ENCODE data around the gene CENPB.

CENPB gene

DNA sequence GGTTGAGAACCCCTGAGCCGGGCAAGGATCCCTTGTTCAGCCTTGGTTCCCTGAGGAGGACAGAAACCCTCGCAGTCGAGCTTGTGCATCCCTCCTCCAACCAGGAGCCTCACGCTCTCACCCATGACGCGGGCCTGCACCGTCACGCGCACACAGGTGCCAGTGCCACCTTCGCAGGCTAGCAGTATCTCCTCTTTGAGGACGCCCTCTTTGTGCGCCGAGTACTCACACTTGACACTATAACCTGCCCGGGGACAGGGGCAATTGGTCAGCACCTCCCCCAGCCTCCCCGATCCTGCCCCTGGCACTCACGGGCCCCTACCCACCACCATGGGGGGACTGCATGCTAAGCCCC lies 32.3 kb downstream of the CENPB start:
- Histone ChIP-seq H3K4me1 (ENCODE audit: control insufficient read depth, insufficient read depth, low read depth, low read length) (peaks cover 19% of the 10 kb centered on the region), H3K27ac (ENCODE audit: low read length, poor library complexity, severe bottlenecking) (no peak overlapping the region), H3K4me3 (ENCODE audit: insufficient read depth in 1 of 2, low read depth in 1 of 2, low read length in 2 of 2) (no peak overlapping the region), H2AK5ac (ENCODE audit: low read length, severe bottlenecking) (no peak overlapping the region), H2BK5ac (ENCODE audit: low read depth, low read length, poor library complexity, severe bottlenecking) (no peak overlapping the region), H3K79me1 (replicated peaks; ENCODE audit: low read length, poor library complexity, severe bottlenecking) (peaks cover 7% of the 10 kb centered on the region), H4K91ac (ENCODE audit: low read length) (no peak overlapping the region), H3K4ac (ENCODE audit: low read depth in 1 of 2, low read length in 2 of 2) (no peak overlapping the region), H2AFZ (ENCODE audit: low read depth, low read length) (no peak overlapping the region), H2BK12ac (ENCODE audit: low read length in 2 of 2) (peak overlapping the region in 1 of 2 experiments; percentile 38), H4K8ac (ENCODE audit: low read length) (no peak overlapping the region), H3K4me2 (ENCODE audit: low read length, poor library complexity, severe bottlenecking) (no peak overlapping the region), H2BK15ac (ENCODE audit: low read depth, poor library complexity, severe bottlenecking) (no peak overlapping the region), H3K9me3 (ENCODE audit: control insufficient read depth, low read length) (no peaks in the 10 kb centered on the region), H3K27me3 (ENCODE audit: control insufficient read depth in 1 of 2, insufficient read depth in 1 of 2, low read length in 2 of 2) (peaks cover 0 to 20% of the 10 kb centered on the region in 2 experiments), H3K14ac (ENCODE audit: low read length in 2 of 2) (no peak overlapping the region), H2BK120ac (ENCODE audit: low read depth, low read length) (no peak overlapping the region), H3K36me3 (ENCODE audit: control insufficient read depth in 1 of 2, insufficient read depth in 2 of 2, low read depth in 1 of 2, low read length in 2 of 2) (peaks cover 48 to 49% of the 10 kb centered on the region in 2 experiments), H3K9ac (ENCODE audit: low read length) (no peak overlapping the region), H3K18ac (ENCODE audit: low read depth in 1 of 2, low read length in 2 of 2) (no peak overlapping the region), H3K23ac (ENCODE audit: low read length in 2 of 2) (no peak overlapping the region)
- no peak for DNase-seq
- WGBS, result 96% methylated on average over 16 of the region's 16 CpGs

DNA sequence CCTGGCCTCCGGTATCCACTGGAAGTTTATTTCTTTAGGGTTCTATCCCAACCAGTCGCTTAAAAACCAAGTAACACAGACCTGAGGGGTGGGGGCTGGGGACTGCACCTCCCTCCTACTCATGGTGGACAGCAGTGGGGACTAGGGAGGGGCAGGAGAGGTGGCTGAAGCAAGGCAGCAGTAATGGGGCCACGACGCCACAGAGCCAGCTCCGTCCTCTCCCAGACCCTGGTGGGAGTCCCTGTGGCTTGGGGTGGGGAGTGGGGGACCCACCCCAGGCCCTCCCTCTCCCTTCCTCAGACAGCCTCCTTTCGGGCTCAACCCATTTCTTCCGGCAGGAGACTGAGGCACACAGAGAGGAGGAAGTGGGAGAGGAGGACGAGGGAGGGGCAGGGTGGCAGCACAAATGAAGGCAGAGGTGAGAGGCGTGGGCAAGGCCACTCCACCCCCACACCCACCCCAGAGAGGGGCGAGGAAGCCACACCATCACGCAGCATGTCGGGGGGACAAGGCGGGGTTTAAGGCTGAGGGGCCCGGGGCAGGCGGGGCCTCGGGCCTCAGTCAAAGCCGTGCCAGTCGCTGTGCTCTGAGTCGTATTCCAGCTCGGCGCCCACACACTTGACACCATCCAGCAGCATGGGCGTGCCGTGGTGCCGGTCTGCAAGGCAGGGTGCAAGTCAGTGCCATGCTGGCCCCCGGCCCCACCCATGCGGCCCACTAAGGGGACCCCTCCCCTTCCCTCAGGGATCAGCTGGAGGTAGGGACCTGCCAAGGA lies 32.9 kb downstream of the CENPB start:
- Histone ChIP-seq H2AFZ (ENCODE audit: low read depth, low read length) (no peak overlapping the region), H3K27me3 (ENCODE audit: control insufficient read depth in 1 of 2, insufficient read depth in 1 of 2, low read length in 2 of 2) (peaks cover 0 to 26% of the 10 kb centered on the region in 2 experiments), H3K14ac (ENCODE audit: low read length in 2 of 2) (no peak overlapping the region), H3K27ac (ENCODE audit: low read length, poor library complexity, severe bottlenecking) (no peak overlapping the region), H4K91ac (ENCODE audit: low read length) (no peak overlapping the region), H2BK120ac (ENCODE audit: low read depth, low read length) (no peak overlapping the region), H4K8ac (ENCODE audit: low read length) (no peak overlapping the region), H3K18ac (ENCODE audit: low read depth in 1 of 2, low read length in 2 of 2) (no peak overlapping the region), H2BK15ac (ENCODE audit: low read depth, poor library complexity, severe bottlenecking) (no peak overlapping the region), H3K4ac (ENCODE audit: low read depth in 1 of 2, low read length in 2 of 2) (no peak overlapping the region), H3K4me1 (ENCODE audit: control insufficient read depth, insufficient read depth, low read depth, low read length) (peaks cover 19% of the 10 kb centered on the region), H3K23ac (ENCODE audit: low read length in 2 of 2) (no peak overlapping the region), H3K9me3 (ENCODE audit: control insufficient read depth, low read length) (no peaks in the 10 kb centered on the region), H3K4me2 (ENCODE audit: low read length, poor library complexity, severe bottlenecking) (no peak overlapping the region), H3K4me3 (ENCODE audit: insufficient read depth in 1 of 2, low read depth in 1 of 2, low read length in 2 of 2) (no peak overlapping the region), H2AK5ac (ENCODE audit: low read length, severe bottlenecking) (no peak overlapping the region), H3K79me1 (replicated peaks; ENCODE audit: low read length, poor library complexity, severe bottlenecking) (peaks cover 2% of the 10 kb centered on the region), H3K36me3 (ENCODE audit: control insufficient read depth in 1 of 2, insufficient read depth in 2 of 2, low read depth in 1 of 2, low read length in 2 of 2) (peaks cover 48 to 49% of the 10 kb centered on the region in 2 experiments), H2BK12ac (ENCODE audit: low read length in 2 of 2) (no peak overlapping the region), H2BK5ac (ENCODE audit: low read depth, low read length, poor library complexity, severe bottlenecking) (no peak overlapping the region), H3K9ac (ENCODE audit: low read length) (no peak overlapping the region)
- DNase-seq, result no peak
- 92% methylated on average over 19 of the region's 26 CpGs for WGBS

DNA sequence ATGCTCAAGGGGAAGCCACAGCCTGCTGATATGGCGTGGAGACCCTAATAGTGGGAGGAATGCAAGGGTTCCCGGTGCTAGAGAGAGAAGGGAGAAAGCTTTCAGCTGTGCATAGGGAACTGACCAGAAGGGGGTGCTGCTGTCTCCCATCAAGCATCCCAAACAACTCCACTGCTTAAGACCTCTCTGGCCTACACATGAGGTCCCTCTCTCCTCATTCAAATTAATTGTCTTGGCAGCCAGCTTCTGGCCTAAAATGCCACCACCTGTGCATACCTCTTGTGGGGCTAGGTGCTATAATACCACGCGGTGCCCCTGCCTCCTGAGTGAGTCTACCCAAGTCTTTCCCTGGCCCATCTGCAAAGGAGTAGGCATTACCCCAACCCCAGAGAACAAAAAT lies 33.4 kb downstream of the CENPB start:
- Histone ChIP-seq H3K4ac (ENCODE audit: low read depth in 1 of 2, low read length in 2 of 2) (no peak overlapping the region), H3K36me3 (ENCODE audit: control insufficient read depth in 1 of 2, insufficient read depth in 2 of 2, low read depth in 1 of 2, low read length in 2 of 2) (peaks cover 43 to 44% of the 10 kb centered on the region in 2 experiments), H3K9me3 (ENCODE audit: control insufficient read depth, low read length) (no peaks in the 10 kb centered on the region), H3K4me2 (ENCODE audit: low read length, poor library complexity, severe bottlenecking) (no peak overlapping the region), H3K4me1 (ENCODE audit: control insufficient read depth, insufficient read depth, low read depth, low read length) (peaks cover 19% of the 10 kb centered on the region), H2BK15ac (ENCODE audit: low read depth, poor library complexity, severe bottlenecking) (no peak overlapping the region), H3K9ac (ENCODE audit: low read length) (no peak overlapping the region), H2BK5ac (ENCODE audit: low read depth, low read length, poor library complexity, severe bottlenecking) (no peak overlapping the region), H3K18ac (ENCODE audit: low read depth in 1 of 2, low read length in 2 of 2) (no peak overlapping the region), H3K4me3 (ENCODE audit: insufficient read depth in 1 of 2, low read depth in 1 of 2, low read length in 2 of 2) (no peak overlapping the region), H3K79me1 (replicated peaks; ENCODE audit: low read length, poor library complexity, severe bottlenecking) (peaks cover 2% of the 10 kb centered on the region), H3K14ac (ENCODE audit: low read length in 2 of 2) (no peak overlapping the region), H2AFZ (ENCODE audit: low read depth, low read length) (no peak overlapping the region), H3K23ac (ENCODE audit: low read length in 2 of 2) (no peak overlapping the region), H2AK5ac (ENCODE audit: low read length, severe bottlenecking) (no peak overlapping the region), H2BK12ac (ENCODE audit: low read length in 2 of 2) (no peak overlapping the region), H2BK120ac (ENCODE audit: low read depth, low read length) (no peak overlapping the region), H3K27me3 (ENCODE audit: control insufficient read depth in 1 of 2, insufficient read depth in 1 of 2, low read length in 2 of 2) (peaks cover 0 to 30% of the 10 kb centered on the region in 2 experiments), H3K27ac (ENCODE audit: low read length, poor library complexity, severe bottlenecking) (no peak overlapping the region), H4K8ac (ENCODE audit: low read length) (no peak overlapping the region), H4K91ac (ENCODE audit: low read length) (no peak overlapping the region)
- DNase-seq, result peak; percentile 71
- 27% methylated on average over 4 of the region's 4 CpGs for WGBS

DNA sequence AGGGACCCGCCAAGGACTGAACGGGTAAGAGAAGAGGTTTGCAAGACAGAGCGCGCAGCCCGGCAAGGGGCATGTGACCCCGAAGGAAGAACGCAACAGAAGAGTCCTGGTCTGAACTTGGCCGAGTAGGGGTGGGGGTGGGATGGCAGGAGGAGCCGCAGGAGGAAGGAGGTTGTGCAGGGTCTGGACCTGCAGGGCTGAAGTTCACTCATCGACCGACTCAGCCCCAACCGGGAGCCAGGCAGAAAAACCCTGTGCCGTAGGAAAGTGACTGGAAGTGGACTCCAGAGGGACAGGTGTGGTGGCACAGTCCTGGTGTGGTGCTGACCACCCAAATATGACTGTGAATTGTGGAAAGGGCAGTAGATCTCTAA lies 34.2 kb downstream of the CENPB start:
- Histone ChIP-seq H3K27ac (ENCODE audit: low read length, poor library complexity, severe bottlenecking) (no peak overlapping the region), H3K27me3 (ENCODE audit: control insufficient read depth in 1 of 2, insufficient read depth in 1 of 2, low read length in 2 of 2) (peaks cover 0 to 38% of the 10 kb centered on the region in 2 experiments), H3K4me3 (ENCODE audit: insufficient read depth in 1 of 2, low read depth in 1 of 2, low read length in 2 of 2) (no peak overlapping the region), H3K9me3 (ENCODE audit: control insufficient read depth, low read length) (no peaks in the 10 kb centered on the region), H3K36me3 (ENCODE audit: control insufficient read depth in 1 of 2, insufficient read depth in 2 of 2, low read depth in 1 of 2, low read length in 2 of 2) (peaks cover 37 to 42% of the 10 kb centered on the region in 2 experiments), H2AFZ (ENCODE audit: low read depth, low read length) (no peak overlapping the region), H3K23ac (ENCODE audit: low read length in 2 of 2) (no peak overlapping the region), H4K8ac (ENCODE audit: low read length) (no peak overlapping the region), H3K4me1 (ENCODE audit: control insufficient read depth, insufficient read depth, low read depth, low read length) (peaks cover 19% of the 10 kb centered on the region), H3K4me2 (ENCODE audit: low read length, poor library complexity, severe bottlenecking) (peak overlapping the region; percentile 42), H2AK5ac (ENCODE audit: low read length, severe bottlenecking) (no peak overlapping the region), H3K4ac (ENCODE audit: low read depth in 1 of 2, low read length in 2 of 2) (no peak overlapping the region), H3K79me1 (replicated peaks; ENCODE audit: low read length, poor library complexity, severe bottlenecking) (peaks cover 2% of the 10 kb centered on the region), H2BK5ac (ENCODE audit: low read depth, low read length, poor library complexity, severe bottlenecking) (no peak overlapping the region), H2BK120ac (ENCODE audit: low read depth, low read length) (no peak overlapping the region), H3K14ac (ENCODE audit: low read length in 2 of 2) (no peak overlapping the region), H2BK12ac (ENCODE audit: low read length in 2 of 2) (no peak overlapping the region), H3K18ac (ENCODE audit: low read depth in 1 of 2, low read length in 2 of 2) (no peak overlapping the region), H2BK15ac (ENCODE audit: low read depth, poor library complexity, severe bottlenecking) (no peak overlapping the region), H4K91ac (ENCODE audit: low read length) (no peak overlapping the region), H3K9ac (ENCODE audit: low read length) (no peak overlapping the region)
- no peak for DNase-seq
- WGBS, result 62% methylated on average over 13 of the region's 13 CpGs

Data from mesenchymal stem cell (in vitro differentiated cells and primary cell).